ENCODE measurements around the gene KCNIP3.

KCNIP3 gene

GRCh38 chr2:95329891-95330793 lies 33.0 kb downstream of the KCNIP3 start:
- no peak for DNase-seq (ENCODE audit: low read depth)

DNA sequence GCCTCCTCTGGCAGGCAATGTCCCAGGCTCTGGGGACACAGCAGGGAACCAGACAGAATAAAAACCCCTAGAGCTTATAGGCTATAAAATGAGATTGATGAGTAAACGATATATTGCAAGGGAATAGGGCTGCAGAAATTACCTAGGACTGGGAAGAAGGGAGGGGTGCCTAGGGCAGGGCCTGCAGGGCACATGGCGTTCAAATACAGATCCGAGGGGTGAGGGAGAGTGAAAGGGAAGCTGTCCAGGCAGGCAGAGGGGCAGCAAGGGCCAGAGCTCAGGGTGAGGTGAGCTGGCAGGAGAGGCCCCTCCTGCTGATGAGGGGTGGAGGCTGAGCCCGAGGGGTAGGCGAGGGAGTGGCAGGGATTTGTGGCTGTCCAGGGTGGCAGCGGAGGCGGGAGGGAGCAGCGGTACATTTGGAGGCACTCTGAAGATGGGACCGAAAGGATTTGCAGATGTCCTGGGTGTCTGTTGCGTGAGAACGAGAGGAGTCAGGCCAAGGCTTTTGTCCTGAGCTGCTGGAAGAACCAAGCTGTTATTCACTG lies 33.7 kb downstream of the KCNIP3 start:
- DNase-seq (ENCODE audit: low read depth) = no peak

DNA sequence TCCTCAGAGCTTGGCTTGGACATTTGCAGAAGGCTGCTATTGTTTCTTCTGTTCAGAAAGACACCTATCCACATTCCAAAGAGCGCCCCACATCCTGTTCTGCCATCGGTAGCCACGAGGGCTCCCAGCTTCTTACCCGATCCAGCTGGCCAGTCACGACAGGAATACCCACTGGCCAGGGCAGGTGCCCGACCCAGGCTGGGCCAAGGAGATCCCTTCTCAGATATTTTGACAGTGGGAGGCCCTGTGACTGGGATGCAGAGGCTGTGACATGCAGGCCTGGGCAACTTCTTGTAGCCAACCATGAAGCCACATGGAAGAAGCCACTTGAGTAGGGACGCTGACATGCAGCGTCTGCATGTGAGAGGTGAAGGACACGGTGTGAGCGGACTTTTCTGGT lies 34.5 kb downstream of the KCNIP3 start:
- no peak for DNase-seq (ENCODE audit: low read depth)

DNA sequence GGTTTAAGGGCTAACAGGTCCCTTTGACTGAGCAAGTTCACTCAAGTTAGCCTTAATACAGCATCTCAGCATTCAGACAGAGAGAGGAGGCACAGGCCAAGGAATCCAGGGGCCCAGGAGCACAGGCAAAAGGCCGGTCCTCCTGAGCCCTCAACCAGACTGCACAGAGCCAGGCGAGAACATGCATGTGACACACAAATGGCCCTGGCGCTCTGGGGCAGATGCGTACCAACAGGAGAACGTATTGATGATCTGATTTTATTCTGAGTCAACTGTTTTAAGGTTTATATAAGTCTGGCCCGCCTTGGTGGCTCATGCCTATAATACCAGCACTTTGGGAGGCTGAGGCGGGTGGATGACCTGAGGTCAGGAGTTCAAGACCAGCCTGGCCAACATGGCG lies 34.9 kb downstream of the KCNIP3 start:
- no peak for DNase-seq (ENCODE audit: low read depth)

DNA sequence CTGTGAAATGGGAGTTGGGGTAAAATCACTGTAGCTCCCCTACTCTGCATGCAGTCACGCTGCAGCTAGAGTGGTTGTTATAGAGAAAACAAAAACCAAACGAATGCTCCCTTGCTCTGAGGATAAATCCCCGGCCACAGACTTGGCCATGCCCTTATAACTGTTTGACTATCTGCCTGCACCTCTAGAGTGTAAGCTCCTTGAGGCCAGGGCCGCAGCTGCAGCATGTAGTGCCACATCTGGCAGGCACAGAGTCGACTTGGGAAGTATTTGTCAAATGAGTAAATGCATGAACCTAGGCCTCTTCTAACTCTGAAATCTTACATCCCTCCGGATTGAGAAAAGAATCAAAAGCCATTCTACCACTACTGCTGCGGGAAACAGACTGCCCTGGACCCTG lies 35.9 kb downstream of the KCNIP3 start:
- no peak for DNase-seq (ENCODE audit: low read depth)

DNA sequence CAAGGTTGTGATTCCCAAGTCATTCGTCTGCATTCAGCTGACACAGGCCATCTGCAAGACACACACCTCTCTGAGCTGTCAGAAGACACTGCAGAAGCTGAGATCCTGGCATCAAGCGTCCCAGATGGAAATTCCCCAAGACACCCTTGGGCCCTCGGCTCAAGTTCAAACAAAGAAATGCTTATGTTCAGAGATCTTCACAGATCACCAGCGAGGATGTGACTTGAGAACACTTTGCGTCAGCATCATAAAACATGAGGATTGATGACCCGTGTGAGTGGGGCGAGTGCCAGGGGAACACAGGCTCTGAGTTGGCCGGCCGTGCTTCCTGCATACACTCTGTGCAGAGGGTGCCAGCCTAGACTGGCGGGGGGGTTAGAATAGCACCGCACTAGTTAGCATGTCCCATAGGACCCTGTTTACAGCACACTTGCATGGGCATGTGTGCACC lies 36.8 kb downstream of the KCNIP3 start:
- DNase-seq (ENCODE audit: low read depth) = no peak

DNA sequence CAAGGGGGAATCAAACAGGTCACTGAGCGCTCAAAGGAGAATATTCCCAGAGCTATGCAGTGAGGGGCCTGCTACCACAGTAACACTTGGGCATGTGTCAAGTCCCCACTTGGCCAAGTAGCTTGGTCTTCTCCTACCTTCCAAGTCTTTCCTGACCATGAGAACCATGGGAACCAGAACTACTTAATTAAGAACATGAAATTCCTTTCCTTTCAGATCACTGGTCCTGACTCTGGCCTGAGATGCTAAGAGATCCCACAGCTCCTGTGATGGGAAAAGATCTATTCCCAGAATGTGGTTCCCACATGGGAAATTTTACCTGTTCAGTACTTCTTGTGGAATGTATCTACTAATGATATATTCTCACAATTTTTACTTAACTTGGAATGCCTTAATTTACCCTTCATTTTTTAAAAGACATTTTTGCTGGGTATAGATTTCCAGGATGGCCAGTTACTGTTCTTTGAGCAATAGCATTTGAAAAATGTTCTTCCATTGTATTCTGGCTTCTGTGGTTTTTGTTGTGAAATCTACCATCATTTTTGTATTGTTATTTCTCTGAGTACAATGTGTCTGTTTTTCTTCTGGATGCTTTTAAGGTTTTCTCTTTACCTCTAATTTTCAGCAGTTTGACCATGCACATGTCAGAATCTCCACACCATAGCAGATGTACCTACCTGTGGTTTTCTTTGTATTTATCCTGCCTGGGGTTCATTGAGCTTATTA lies 37.9 kb downstream of the KCNIP3 start:
- no peak for DNase-seq (ENCODE audit: low read depth)

- no peak for DNase-seq (ENCODE audit: low read depth)
Observed at GRCh38 chr2:95336406-95336805, 39.3 kb downstream of the KCNIP3 start.

GRCh38 chr2:95337829-95338228 lies 40.7 kb downstream of the KCNIP3 start:
- DNase-seq (ENCODE audit: low read depth) = no peak

DNA sequence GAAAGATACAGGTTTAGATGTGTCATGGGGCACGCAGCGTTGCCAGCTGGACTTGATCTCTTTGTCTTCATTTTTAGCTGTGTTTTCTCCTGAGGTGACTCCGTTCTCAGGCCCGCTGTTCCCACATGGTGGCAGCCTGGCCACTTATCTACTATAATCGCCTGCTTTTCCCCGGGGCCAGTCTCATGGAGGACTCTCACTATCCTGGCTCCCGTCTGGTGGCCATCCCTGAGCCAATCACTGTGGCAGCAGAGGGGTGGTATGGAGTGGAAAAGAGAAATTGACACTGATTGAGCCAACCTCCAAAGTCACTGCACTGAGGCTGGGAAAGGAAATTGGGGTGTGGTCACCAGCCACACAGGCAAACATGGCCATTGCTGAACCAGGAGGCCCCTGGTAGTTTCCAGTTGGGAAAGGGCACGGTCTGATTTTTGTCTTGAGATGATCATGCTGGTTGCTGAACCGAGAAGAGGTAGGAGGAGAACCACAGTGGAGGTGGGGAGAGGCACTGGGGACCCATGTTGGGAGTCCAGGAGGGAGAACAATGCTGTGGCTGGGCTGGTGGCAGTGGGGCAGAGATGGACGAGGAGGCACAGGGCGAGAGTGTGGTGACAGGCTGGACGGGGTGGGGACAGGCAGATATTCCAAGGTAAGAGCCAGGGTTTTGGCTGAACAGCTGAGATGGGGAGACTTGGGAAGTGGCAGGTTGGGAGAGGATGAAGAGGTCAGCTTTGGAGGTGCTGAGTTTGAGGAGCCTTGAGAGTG lies 45.6 kb downstream of the KCNIP3 start:
- no peak for DNase-seq (ENCODE audit: low read depth)

GRCh38 chr2:95343429-95344214 lies 46.5 kb downstream of the KCNIP3 start:
- no peak for DNase-seq (ENCODE audit: low read depth)

DNA sequence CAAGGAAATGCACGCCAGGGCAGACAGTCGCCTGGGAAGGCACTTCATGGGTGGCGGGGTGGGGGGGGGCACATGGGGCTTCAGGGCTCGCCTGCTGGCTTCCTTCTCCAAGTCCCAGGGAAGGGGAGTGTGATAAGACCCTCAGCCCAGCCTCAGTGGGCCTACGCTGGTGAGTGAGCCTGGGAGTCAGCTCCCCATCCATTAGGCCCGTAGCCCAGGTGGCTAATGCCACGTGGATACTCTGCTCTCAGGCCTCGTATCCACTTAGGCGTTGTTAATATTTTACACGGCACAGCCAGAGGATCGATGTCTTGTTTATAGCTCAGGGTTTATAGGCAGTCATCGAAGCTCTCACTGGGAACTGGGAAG lies 47.1 kb downstream of the KCNIP3 start:
- no peak for DNase-seq (ENCODE audit: low read depth)

DNA sequence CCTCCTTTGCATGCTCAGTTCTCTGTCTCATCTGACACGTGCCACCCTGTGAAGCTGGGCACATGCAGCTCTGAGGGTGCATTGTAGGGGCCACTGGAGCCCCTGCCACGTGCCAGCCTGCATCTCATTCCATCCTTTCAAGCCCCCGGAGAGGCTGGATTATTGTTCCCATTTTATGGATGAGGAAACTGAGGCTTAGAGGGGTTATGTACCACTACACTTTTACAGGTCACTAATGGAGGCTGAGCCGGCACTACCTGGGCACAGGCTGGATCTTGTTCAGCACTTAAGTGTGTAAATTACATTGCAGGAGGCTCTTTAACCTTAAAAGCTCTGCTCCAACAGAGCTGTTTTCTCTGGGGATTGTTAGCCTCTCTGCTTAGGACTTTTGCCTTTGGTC lies 47.5 kb downstream of the KCNIP3 start:
- no peak for DNase-seq (ENCODE audit: low read depth)

DNA sequence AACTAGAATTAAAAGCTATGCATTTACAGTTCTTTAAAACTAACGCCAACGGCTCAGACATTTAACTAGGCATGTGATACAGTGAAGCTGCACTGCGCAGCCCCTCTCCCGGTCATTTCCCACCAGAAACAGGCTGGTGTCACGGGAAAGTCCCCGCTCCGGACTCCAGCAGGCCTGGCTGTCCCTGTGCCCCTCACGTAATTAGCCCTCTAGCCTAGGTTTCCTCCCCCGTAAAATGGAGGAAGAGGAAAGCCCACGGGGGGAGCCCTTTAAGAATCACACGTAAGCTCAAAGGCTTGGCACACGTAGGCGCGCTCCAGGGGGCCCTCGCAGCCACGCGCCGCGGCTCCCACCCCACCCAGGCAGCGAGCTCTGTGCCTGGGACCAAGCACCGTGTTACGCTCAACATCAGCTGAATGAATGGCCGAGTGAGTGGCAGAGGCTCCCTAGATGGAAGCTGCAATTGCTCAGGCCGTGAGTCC lies 48.0 kb downstream of the KCNIP3 start:
- DNase-seq (ENCODE audit: low read depth) = no peak

DNA sequence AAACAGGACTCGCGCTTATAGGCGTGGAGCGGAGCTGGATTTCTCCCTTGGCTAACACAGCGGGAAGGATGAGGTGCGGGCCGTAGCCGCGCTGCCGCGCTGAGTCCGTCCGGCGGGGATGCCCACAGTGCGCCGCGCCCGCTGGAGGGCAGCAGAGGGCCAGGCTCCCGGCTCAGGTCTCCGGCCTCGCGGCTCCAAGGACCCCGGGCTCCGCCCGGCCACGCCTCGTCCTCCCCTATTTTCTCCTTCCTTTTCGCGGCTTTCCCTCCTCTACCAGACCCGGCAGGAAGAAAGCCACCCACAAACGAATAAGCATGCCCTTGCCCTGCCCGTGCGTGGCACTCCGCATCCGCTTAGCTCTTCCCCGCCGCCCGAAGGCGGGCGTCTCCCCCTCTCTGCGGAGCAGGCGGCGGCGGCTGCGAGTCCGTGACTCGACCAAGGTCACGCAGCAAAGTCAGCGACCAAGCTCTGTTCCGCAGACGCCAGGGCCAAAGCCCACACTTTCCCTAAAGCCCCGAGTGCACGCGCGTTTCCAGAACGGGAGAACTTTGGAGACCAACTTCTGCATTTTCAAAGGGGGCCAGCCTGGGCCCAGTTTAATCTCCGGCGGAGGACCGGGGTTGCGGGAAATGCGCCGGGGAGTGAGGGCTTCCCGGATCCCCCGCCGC lies 48.5 kb downstream of the KCNIP3 start:
- peak; percentile 37 for DNase-seq (ENCODE audit: low read depth)

DNA sequence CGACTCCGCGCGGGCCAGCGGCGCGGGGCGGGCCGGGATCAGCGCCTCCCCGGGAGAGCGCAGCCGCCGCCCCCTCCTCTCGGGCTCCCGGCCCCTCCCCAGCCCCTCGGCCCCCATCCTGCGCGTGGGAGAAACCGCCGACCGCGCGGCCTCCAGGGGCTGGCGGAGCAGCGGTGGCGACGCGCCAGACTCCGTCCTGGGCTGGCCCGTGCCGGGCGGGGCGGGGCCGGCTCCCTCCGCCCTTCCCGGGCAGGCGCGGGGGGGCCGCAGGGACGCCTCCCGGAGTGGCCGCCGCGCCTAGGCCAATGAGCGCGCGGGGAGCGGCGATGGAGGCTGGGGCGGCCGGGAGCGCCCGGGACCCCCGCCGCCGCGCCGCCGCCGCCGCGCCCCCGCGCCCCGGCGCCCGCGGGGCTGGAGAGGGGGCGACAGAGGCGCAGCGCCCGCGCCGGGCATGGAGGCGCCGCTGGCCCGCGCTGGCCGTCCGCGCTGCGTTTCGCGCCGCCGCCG lies 49.1 kb downstream of the KCNIP3 start:
- DNase-seq (ENCODE audit: low read depth) = no peak

DNA sequence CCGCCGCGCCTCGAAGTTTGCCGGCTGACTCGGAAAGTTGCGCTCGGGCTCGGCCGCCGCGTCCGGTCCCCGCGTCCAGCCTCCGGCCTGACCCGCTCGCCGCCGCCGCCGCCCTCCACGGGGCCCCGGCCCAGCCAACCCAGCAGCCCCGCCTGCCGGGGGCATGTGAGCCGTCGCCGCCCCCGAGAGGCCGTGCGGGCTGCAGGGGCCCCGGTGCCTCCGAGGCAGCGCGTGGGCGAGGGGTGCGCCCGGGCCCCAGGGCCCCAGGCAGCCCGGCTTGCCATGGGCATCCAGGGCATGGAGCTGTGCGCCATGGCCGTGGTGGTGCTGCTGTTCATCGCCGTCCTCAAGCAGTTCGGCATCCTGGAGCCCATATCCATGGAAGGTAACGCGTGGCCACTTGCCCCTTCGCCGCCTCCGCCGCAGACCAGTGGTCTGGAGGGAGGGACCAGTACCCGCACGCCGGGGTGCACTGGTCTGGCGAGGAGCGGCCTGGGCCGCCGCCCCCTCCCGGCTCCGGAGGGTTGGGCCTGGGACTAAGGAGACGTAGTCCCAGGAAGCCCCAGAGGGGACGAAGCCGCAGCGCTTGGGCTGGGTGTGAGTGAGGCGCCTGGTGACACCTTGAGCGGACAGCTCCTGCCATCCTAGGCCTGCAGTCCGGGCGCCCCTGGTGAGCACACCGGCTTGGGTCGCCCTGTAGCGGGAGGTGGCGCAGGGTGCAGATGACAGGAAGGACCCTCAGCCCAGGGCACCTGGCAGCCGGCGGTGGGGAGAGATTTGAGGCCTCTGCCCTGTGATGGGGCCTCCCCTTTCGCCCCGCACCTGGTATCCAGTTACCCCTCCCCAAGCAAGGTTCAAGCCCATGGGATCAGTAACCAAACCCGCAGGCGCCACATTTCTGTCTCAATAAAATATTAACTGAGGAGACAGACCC lies 49.9 kb downstream of the KCNIP3 start:
- no peak for DNase-seq (ENCODE audit: low read depth)

DNA sequence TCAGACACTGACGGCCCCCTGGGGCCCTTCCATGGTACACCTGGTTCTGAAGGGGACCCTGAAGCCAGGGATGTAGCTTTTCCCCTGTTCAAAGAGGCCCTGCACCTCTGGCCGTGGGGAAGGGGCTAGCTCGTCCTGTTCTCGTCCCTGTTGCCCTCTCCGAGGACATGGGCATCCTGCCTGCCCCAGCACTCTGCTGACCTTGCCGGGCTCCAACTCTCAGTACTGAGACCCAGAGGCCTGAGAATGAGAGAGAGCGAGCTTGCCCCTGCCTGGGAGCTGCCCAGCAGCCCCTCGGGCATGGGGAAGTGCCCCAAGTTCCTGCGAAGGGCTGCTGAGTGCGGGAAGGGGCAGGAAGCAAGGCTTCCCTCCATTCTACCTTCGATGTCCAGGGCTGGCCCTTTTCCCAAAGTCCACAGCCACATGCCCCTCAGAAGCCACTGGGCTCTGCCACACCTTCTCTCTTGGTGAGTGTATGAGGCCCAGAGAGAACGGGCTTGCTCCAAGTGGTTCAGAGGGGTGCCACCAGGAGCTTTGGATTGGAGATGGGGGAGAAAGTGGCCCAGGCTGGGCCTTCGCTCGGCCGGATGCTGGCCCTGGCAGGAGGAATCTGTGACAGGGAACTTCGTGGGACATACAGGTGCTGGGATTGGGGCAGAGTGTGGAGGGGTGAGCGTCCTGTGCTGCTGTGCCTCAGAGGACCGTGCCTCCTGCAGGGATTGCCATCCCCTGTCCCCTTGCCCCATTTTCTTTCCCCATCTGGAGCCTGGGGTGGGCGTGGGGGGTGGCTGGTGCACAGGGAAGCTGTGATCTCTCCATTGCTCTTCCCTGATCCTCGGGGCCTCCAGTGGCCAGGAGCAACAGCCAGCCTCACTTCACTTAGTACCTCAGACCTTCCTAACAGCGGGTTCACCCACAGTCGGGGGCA lies 50.8 kb downstream of the KCNIP3 start:
- no peak for DNase-seq (ENCODE audit: low read depth)

Measured in activated T-helper 9 cell treated with anti-CD3 and anti-CD28 coated beads, Interleukin-2, amount 50 U/mL, for 16 hours (primary cell).